Measurements from ENCODE around the gene ZDHHC19.

GRCh38 chr3:196175116-196175625, 36.0 kb downstream of the ZDHHC19 start:
- TF ChIP-seq CTCF (conservative IDR thresholded peaks at IDR 0.05 in 1 of 2, IDR thresholded peaks at IDR 0.05 in 1 of 2; ENCODE audit: low read depth in 1 of 2, low read length in 2 of 2) (no peak), EZH2 (IDR thresholded peaks at IDR 0.05; ENCODE audit: low read length, missing control alignments) (no peak)
